Adipocyte (in vitro differentiated cells): ENCODE data around the gene BAZ2B.
A peak's percentile ranks its signal among the peaks of the same experiment; 100 is the strongest.
"Not testable (repeated sequence)": the region's sequence is repeated elsewhere in the genome, so short reads cannot be mapped to it uniquely, and the experiment has no call there.

Source experiments
- DNase-seq: peaks from one replicate; pipeline ENCODE4 v3.0.0-alpha.2; 2015; ENCODE audit warnings: low read depth
- H3K27me3 ChIP-seq: replicated peaks from 2 replicates; pipeline ENCODE4 v1.7.0; 2013; ENCODE audit warnings: mild to moderate bottlenecking, low read length, moderate library complexity; ENCODE audit not compliant: control insufficient read depth, insufficient read depth
- H3K36me3 ChIP-seq: 2 replicates; pipeline ENCODE4 v1.7.0; 2013; ENCODE audit warnings: low read length, mild to moderate bottlenecking, moderate library complexity; ENCODE audit not compliant: control insufficient read depth, insufficient read depth, severe bottlenecking
- H3K4me1 ChIP-seq: 2 replicates; pipeline ENCODE4 v1.7.0; 2013; ENCODE audit warnings: mild to moderate bottlenecking, low read length, moderate library complexity; ENCODE audit not compliant: control insufficient read depth, insufficient read depth
- H3K4me3 ChIP-seq: 2 replicates; pipeline ENCODE4 v1.7.0; 2013; ENCODE audit warnings: mild to moderate bottlenecking, low read length, moderate library complexity
- H3K9ac ChIP-seq: 2 replicates; pipeline ENCODE4 v1.7.0; 2013; ENCODE audit warnings: mild to moderate bottlenecking, low read length, moderate library complexity
- H3K9me3 ChIP-seq: 2 replicates; pipeline ENCODE4 v1.7.0; 2013; ENCODE audit warnings: mild to moderate bottlenecking, low read length, moderate library complexity; ENCODE audit not compliant: control insufficient read depth

BAZ2B gene

GRCh38 chr2:159639071-159639470 is 22.7 kb upstream of the BAZ2B start:
- H3K4me1 ChIP-seq: peaks cover 4% of the 10 kb centered on the region
- H3K9ac ChIP-seq: no peak overlapping the region
- no peak for DNase-seq
- no peaks in the 10 kb centered on the region for H3K36me3 ChIP-seq
- H3K9me3 ChIP-seq: peaks cover 20% of the 10 kb centered on the region
- no peaks in the 10 kb centered on the region for H3K27me3 ChIP-seq
- no peak overlapping the region for H3K4me3 ChIP-seq

- Histone ChIP-seq H3K9me3 (peaks cover 20% of the 10 kb centered on the region), H3K27me3 (no peaks in the 10 kb centered on the region), H3K36me3 (no peaks in the 10 kb centered on the region), H3K4me1 (peaks cover 4% of the 10 kb centered on the region), H3K9ac (no peak overlapping the region), H3K4me3 (no peak overlapping the region)
- DNase-seq: peak; percentile 28
Measured at GRCh38 chr2:159637988-159638501, 21.7 kb upstream of the BAZ2B start.

- DNase-seq: no peak
- H3K4me1 ChIP-seq: peaks cover 4% of the 10 kb centered on the region
- no peak overlapping the region for H3K9ac ChIP-seq
- H3K27me3 ChIP-seq: no peaks in the 10 kb centered on the region
- H3K4me3 ChIP-seq: no peak overlapping the region
- H3K9me3 ChIP-seq: peaks cover 20% of the 10 kb centered on the region
- H3K36me3 ChIP-seq: no peaks in the 10 kb centered on the region
Measured at GRCh38 chr2:159637240-159637639, 20.9 kb upstream of the BAZ2B start.

GRCh38 chr2:159635006-159635789 is 18.9 kb upstream of the BAZ2B start:
- no peak overlapping the region for H3K9ac ChIP-seq
- H3K4me3 ChIP-seq: peak overlapping the region; percentile 26
- H3K36me3 ChIP-seq: no peaks in the 10 kb centered on the region
- peak; percentile 61 for DNase-seq
- H3K27me3 ChIP-seq: no peaks in the 10 kb centered on the region
- H3K4me1 ChIP-seq: peaks cover 4% of the 10 kb centered on the region
- peaks cover 17% of the 10 kb centered on the region for H3K9me3 ChIP-seq

GRCh38 chr2:159633219-159633618 is 16.9 kb upstream of the BAZ2B start:
- Histone ChIP-seq H3K9me3 (no peaks in the 10 kb centered on the region), H3K9ac (no peak overlapping the region), H3K36me3 (no peaks in the 10 kb centered on the region), H3K27me3 (no peaks in the 10 kb centered on the region), H3K4me1 (peaks cover 4% of the 10 kb centered on the region), H3K4me3 (no peak overlapping the region)
- DNase-seq: no peak

- H3K9ac ChIP-seq, DNase-seq, H3K36me3 ChIP-seq, H3K4me1 ChIP-seq, H3K27me3 ChIP-seq, H3K4me3 ChIP-seq, H3K9me3 ChIP-seq: not testable (repeated sequence)
Measured at GRCh38 chr2:159625628-159626027, 9.3 kb upstream of the BAZ2B start.

GRCh38 chr2:159623436-159623835 is 7.1 kb upstream of the BAZ2B start:
- Histone ChIP-seq H3K4me1 (peaks cover 2% of the 10 kb centered on the region), H3K9ac (no peak overlapping the region), H3K27me3 (no peaks in the 10 kb centered on the region), H3K36me3 (no peaks in the 10 kb centered on the region), H3K9me3 (peaks cover 3% of the 10 kb centered on the region), H3K4me3 (no peak overlapping the region)
- no peak for DNase-seq

GRCh38 chr2:159622966-159623365 is 6.6 kb upstream of the BAZ2B start:
- Histone ChIP-seq H3K9me3 (peaks cover 3% of the 10 kb centered on the region), H3K27me3 (no peaks in the 10 kb centered on the region), H3K4me3 (no peak overlapping the region), H3K4me1 (peaks cover 6% of the 10 kb centered on the region), H3K36me3 (no peaks in the 10 kb centered on the region), H3K9ac (no peak overlapping the region)
- no peak for DNase-seq

GRCh38 chr2:159620796-159621195 is 4.4 kb upstream of the BAZ2B start:
- no peak for DNase-seq
- Histone ChIP-seq H3K36me3 (no peaks in the 10 kb centered on the region), H3K4me3 (no peak overlapping the region), H3K4me1 (peaks cover 19% of the 10 kb centered on the region), H3K9ac (no peak overlapping the region), H3K27me3 (no peaks in the 10 kb centered on the region), H3K9me3 (peaks cover 3% of the 10 kb centered on the region)

- Histone ChIP-seq H3K4me3 (peak overlapping the region; percentile 93), H3K4me1 (peaks cover 34% of the 10 kb centered on the region), H3K27me3 (no peaks in the 10 kb centered on the region), H3K9me3 (no peaks in the 10 kb centered on the region), H3K36me3 (no peaks in the 10 kb centered on the region), H3K9ac (no peak overlapping the region)
- DNase-seq: peak; percentile 61
Measured at GRCh38 chr2:159617646-159618045, 1.3 kb upstream of the BAZ2B start.

- Histone ChIP-seq H3K4me3 (peak overlapping the region; percentile 93), H3K9ac (peak overlapping the region; percentile 96), H3K9me3 (no peaks in the 10 kb centered on the region), H3K36me3 (no peaks in the 10 kb centered on the region), H3K4me1 (peaks cover 38% of the 10 kb centered on the region), H3K27me3 (no peaks in the 10 kb centered on the region)
- DNase-seq: no peak
Measured at GRCh38 chr2:159617100-159617499, 752 bp upstream of the BAZ2B start.
